ENCODE results near the gene ZNF516.

The ZNF516 gene

GRCh38 chr18:76397631-76398030, 97.4 kb downstream of the ZNF516 start:
- no peaks in the 10 kb centered on the region for H3K27me3 ChIP-seq (ENCODE audit: insufficient read depth, low read length, poor library complexity)
- no peaks in the 10 kb centered on the region for H3K9me3 ChIP-seq (ENCODE audit: insufficient read depth, low read length, severe bottlenecking)
- no peaks in the 10 kb centered on the region for H3K36me3 ChIP-seq (ENCODE audit: insufficient read depth, low read length)
- no peak overlapping the region for H3K4me3 ChIP-seq (ENCODE audit: low read depth in 1 of 2, low read length in 2 of 2)
- H3K4me1 ChIP-seq (ENCODE audit: insufficient read depth, low read length) = peaks cover 42% of the 10 kb centered on the region
- no peaks in the 10 kb centered on the region for H4K20me1 ChIP-seq (ENCODE audit: insufficient read depth, low read length)
- no peak overlapping the region for H2AFZ ChIP-seq (ENCODE audit: low read depth, low read length)
- H3K9ac ChIP-seq (ENCODE audit: low read depth, low read length) = no peak overlapping the region
- no peak overlapping the region for H3K4me2 ChIP-seq (ENCODE audit: insufficient read depth, low read length)
- DNase-seq (no peak), ATAC-seq (ENCODE audit: insufficient read depth, low read depth) (no peak)
- H3K27ac ChIP-seq (ENCODE audit: low read length) = peak overlapping the region; percentile 65
- no peaks in the 10 kb centered on the region for H3K79me2 ChIP-seq (ENCODE audit: insufficient read depth, low read length)
- TF ChIP-seq CTCF (IDR thresholded peaks at IDR 0.05; ENCODE audit: borderline replicate concordance, extremely low read depth, low read length, poor library complexity, severe bottlenecking) (no peak), EZH2 (IDR thresholded peaks at IDR 0.05; ENCODE audit: borderline replicate concordance, low read depth, low read length, severe bottlenecking) (no peak)

GRCh38 chr18:76396792-76397191, 98.2 kb downstream of the ZNF516 start:
- ATAC-seq (ENCODE audit: insufficient read depth, low read depth) (peak; percentile 68), DNase-seq (peak; percentile 53)
- Histone ChIP-seq H3K9me3 (ENCODE audit: insufficient read depth, low read length, severe bottlenecking) (no peaks in the 10 kb centered on the region), H3K4me3 (ENCODE audit: low read depth in 1 of 2, low read length in 2 of 2) (no peak overlapping the region), H2AFZ (ENCODE audit: low read depth, low read length) (peak overlapping the region; percentile 10; the same call in 1 of the 2 replicates), H3K4me1 (ENCODE audit: insufficient read depth, low read length) (peaks cover 49% of the 10 kb centered on the region), H3K4me2 (ENCODE audit: insufficient read depth, low read length) (no peak overlapping the region), H3K27ac (ENCODE audit: low read length) (peak overlapping the region; percentile 65), H3K9ac (ENCODE audit: low read depth, low read length) (peak overlapping the region; percentile 17; the same call in 1 of the 2 replicates), H3K27me3 (ENCODE audit: insufficient read depth, low read length, poor library complexity) (no peaks in the 10 kb centered on the region), H3K79me2 (ENCODE audit: insufficient read depth, low read length) (no peaks in the 10 kb centered on the region), H4K20me1 (ENCODE audit: insufficient read depth, low read length) (no peaks in the 10 kb centered on the region), H3K36me3 (ENCODE audit: insufficient read depth, low read length) (no peaks in the 10 kb centered on the region)
- TF ChIP-seq EZH2 (IDR thresholded peaks at IDR 0.05; ENCODE audit: borderline replicate concordance, low read depth, low read length, severe bottlenecking) = no peak
- peak; percentile 52 for TF ChIP-seq CTCF (IDR thresholded peaks at IDR 0.05; ENCODE audit: borderline replicate concordance, extremely low read depth, low read length, poor library complexity, severe bottlenecking)

GRCh38 chr18:76395609-76396008, 99.4 kb downstream of the ZNF516 start:
- no peak for TF ChIP-seq EZH2 (IDR thresholded peaks at IDR 0.05; ENCODE audit: borderline replicate concordance, low read depth, low read length, severe bottlenecking)
- no peak for TF ChIP-seq CTCF (IDR thresholded peaks at IDR 0.05; ENCODE audit: borderline replicate concordance, extremely low read depth, low read length, poor library complexity, severe bottlenecking)
- no peaks in the 10 kb centered on the region for H3K79me2 ChIP-seq (ENCODE audit: insufficient read depth, low read length)
- H3K9ac ChIP-seq (ENCODE audit: low read depth, low read length) = no peak overlapping the region
- DNase-seq = no peak
- no peak overlapping the region for H3K4me2 ChIP-seq (ENCODE audit: insufficient read depth, low read length)
- no peak overlapping the region for H3K4me3 ChIP-seq (ENCODE audit: low read depth in 1 of 2, low read length in 2 of 2)
- no peaks in the 10 kb centered on the region for H3K27me3 ChIP-seq (ENCODE audit: insufficient read depth, low read length, poor library complexity)
- H3K4me1 ChIP-seq (ENCODE audit: insufficient read depth, low read length) = peaks cover 60% of the 10 kb centered on the region
- no peaks in the 10 kb centered on the region for H3K36me3 ChIP-seq (ENCODE audit: insufficient read depth, low read length)
- peak overlapping the region; percentile 65 for H3K27ac ChIP-seq (ENCODE audit: low read length)
- H3K9me3 ChIP-seq (ENCODE audit: insufficient read depth, low read length, severe bottlenecking) = no peaks in the 10 kb centered on the region
- ATAC-seq (ENCODE audit: insufficient read depth, low read depth) = no peak
- no peak overlapping the region for H2AFZ ChIP-seq (ENCODE audit: low read depth, low read length)
- H4K20me1 ChIP-seq (ENCODE audit: insufficient read depth, low read length) = no peaks in the 10 kb centered on the region
